Measurements from ENCODE around the gene PDE7B. TPM values are rescaled to one million over a fixed set of nuclear protein-coding genes. Genes with fewer than 3 reads are reported as not detected.

Gene PDE7B
- total and polyA plus RNA-seq, 2 of the 8 experiments (the other 6 are each of a cell fraction or from before 2014, with no cell fraction given) = not detected

DNA sequence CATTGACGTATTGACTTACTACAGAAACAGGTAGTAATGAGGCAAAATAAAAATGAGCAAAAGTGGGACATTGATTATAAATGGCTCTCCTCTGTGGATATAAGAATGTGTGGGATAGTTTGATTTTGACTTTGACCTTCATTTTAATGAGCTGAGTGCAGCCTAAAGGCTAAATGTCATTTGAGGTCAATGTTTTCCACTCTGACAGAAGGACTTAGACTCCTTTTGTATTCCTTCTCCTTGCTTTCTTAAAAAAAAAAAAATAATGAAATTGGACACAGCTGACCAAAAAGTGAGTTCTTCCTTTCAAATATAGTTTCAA lies 330.0 kb downstream of the PDE7B start:
- no peak overlapping the region for H3K23ac ChIP-seq (ENCODE audit: insufficient read length)
- no peak overlapping the region for H3K4me2 ChIP-seq (ENCODE audit: insufficient read depth in 1 of 2, low read depth in 2 of 2, low read length in 2 of 2)
- no peak overlapping the region for H3K9ac ChIP-seq (replicated peaks in 1 of 4; ENCODE audit: extremely low read depth in 1 of 4, low read depth in 3 of 4, low read length in 3 of 4)
- no peak overlapping the region for H2BK5ac ChIP-seq (ENCODE audit: low read depth, low read length)
- no peak overlapping the region for H2AFZ ChIP-seq (ENCODE audit: low read length)
- H4K5ac ChIP-seq (ENCODE audit: insufficient read length, low read depth, low read length) = no peak overlapping the region
- H2BK12ac ChIP-seq (ENCODE audit: low read depth, low read length) = no peak overlapping the region
- H3K14ac ChIP-seq (ENCODE audit: insufficient read length) = no peak overlapping the region
- H3K79me2 ChIP-seq (ENCODE audit: control insufficient read depth in 1 of 2, insufficient read depth in 2 of 2, low read length in 2 of 2) = no peaks in the 10 kb centered on the region
- no peak overlapping the region for H2BK15ac ChIP-seq (ENCODE audit: low read length)
- WGBS, 2 experiments (ENCODE audit: extremely low coverage in 1 of 2, insufficient coverage in 1 of 2, insufficient read length in 1 of 2, insufficient replicate concordance in 2 of 2, low coverage in 1 of 2, low lambda C conversion rate in 2 of 2, missing lambda C conversion rate in 1 of 2) = 90% methylated on average over 1 of the region's 1 CpG; no CpG with 5 or more reads in 1 of the 2 experiments
- ChIA-PET POLR2A (ENCODE audit: partially characterized antibody) (no interaction called here), CTCF (ENCODE audit: partially characterized antibody) (no interaction called here)
- H2BK20ac ChIP-seq (ENCODE audit: low read length) = no peak overlapping the region
- H3K79me1 ChIP-seq (ENCODE audit: low read depth, low read length) = no peaks in the 10 kb centered on the region
- no peaks in the 10 kb centered on the region for H3K4me1 ChIP-seq (replicated peaks in 1 of 4; ENCODE audit: control insufficient read depth in 3 of 4, insufficient read depth in 4 of 4, low read length in 3 of 4)
- H2AK5ac ChIP-seq (ENCODE audit: low read depth, low read length) = no peak overlapping the region
- no peaks in the 10 kb centered on the region for H4K20me1 ChIP-seq (replicated peaks in 1 of 2; ENCODE audit: control insufficient read depth in 1 of 2, insufficient read depth in 2 of 2, low read length in 2 of 2)
- H3K27ac ChIP-seq (ENCODE audit: low read depth, low read length) = no peak overlapping the region
- FAIRE-seq (no peak), DNase-seq (ENCODE audit: low read depth in 1 of 2, low spot score in 2 of 2) (no peak)
- H2BK120ac ChIP-seq (replicated peaks; ENCODE audit: low read depth, low read length) = no peak overlapping the region
- H4K8ac ChIP-seq (ENCODE audit: extremely low read depth, insufficient read depth, low read length) = no peak overlapping the region
- no peak overlapping the region for H3K18ac ChIP-seq (ENCODE audit: extremely low read depth, low read length)
- H3K56ac ChIP-seq (replicated peaks; ENCODE audit: insufficient read length, low read depth, low read length) = no peak overlapping the region
- H3K9me3 ChIP-seq (ENCODE audit: insufficient read depth in 2 of 2, low read depth in 1 of 2, low read length in 1 of 2) = no peaks in the 10 kb centered on the region
- TF ChIP-seq MAFK (IDR thresholded peaks at IDR 0.05; ENCODE audit: low read depth, low read length) = no peak
- TF ChIP-seq SAP30 (IDR thresholded peaks at IDR 0.05; ENCODE audit: insufficient read depth, insufficient replicate concordance, low read length) = no peak
- TF ChIP-seq, protein P1, sequence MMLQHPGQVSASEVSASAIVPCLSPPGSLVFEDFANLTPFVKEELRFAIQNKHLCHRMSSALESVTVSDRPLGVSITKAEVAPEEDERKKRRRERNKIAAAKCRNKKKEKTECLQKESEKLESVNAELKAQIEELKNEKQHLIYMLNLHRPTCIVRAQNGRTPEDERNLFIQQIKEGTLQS (IDR thresholded peaks at IDR 0.05; ENCODE audit: insufficient read depth, low read depth, low read length) = no peak
- TF ChIP-seq MAX (IDR thresholded peaks at IDR 0.05) = no peak
- no peak for TF ChIP-seq HDAC6 (IDR thresholded peaks at IDR 0.05; ENCODE audit: low read depth, low read length)
- no peak for TF ChIP-seq ASH2L (IDR thresholded peaks at IDR 0.05; ENCODE audit: low read length)
- TF ChIP-seq SP2 (IDR thresholded peaks at IDR 0.05; ENCODE audit: low read length) = no peak
- TF ChIP-seq TAF7 (optimal IDR thresholded peaks at IDR 0.05; ENCODE audit: borderline replicate concordance, low read depth, low read length) = no peak
- no peak for TF ChIP-seq TCF12 (IDR thresholded peaks at IDR 0.05; ENCODE audit: low read depth, low read length)
- no peaks in the 10 kb centered on the region for H3K23me2 ChIP-seq (ENCODE audit: low read depth, low read length)
- H3K4ac ChIP-seq (replicated peaks; ENCODE audit: insufficient read length, low read depth, low read length) = no peak overlapping the region
- no peaks in the 10 kb centered on the region for H3K36me3 ChIP-seq (ENCODE audit: control insufficient read depth in 2 of 4, insufficient read depth in 4 of 4, low read length in 3 of 4)
- no peak overlapping the region for H4K91ac ChIP-seq (replicated peaks; ENCODE audit: insufficient read length, low read length)
- no peak overlapping the region for H3K4me3 ChIP-seq (ENCODE audit: extremely low read depth in 1 of 4, insufficient read depth in 2 of 4, low read depth in 3 of 4, low read length in 4 of 4)
- H3K27me3 ChIP-seq (replicated peaks in 1 of 4; ENCODE audit: control insufficient read depth in 3 of 4, extremely low read depth in 1 of 4, insufficient read depth in 3 of 4, low read length in 3 of 4) = no peaks in the 10 kb centered on the region

Data from H1 (cell line).